IMR-90 (cell line): Measurements from ENCODE around the gene TBP. TPM values are rescaled to one million over a fixed set of nuclear protein-coding genes. Genes with fewer than 3 reads are reported as not detected.

ENCODE experiments used
- ATAC-seq: fragments of 200-7000 bp; cut with Tn5 transposase; 2 replicates; pipeline ENCODE4 v1.9.1; 2020; ENCODE audit warnings: low read depth, mild to moderate bottlenecking, moderate library complexity
- BruUV-seq: library from RNA; stranded (reverse); fragments of 400-500 nt; replicated peaks from 2 replicates; lab custom pipeline; 2021; lab: Mats Ljungman, UMichigan
- CTCF ChIA-PET: fragments of 300-600 bp; formaldehyde crosslinking; extraction: SDS; loops from one replicate; lab custom pipeline; 2021; ENCODE audit warnings: antibody characterized with exemption; lab: Yijun Ruan, JAX
- POLR2A ChIA-PET: fragments of 300-600 bp; sonication (Branson Sonifier 250); formaldehyde crosslinking; loops from one replicate; lab custom pipeline; 2022; ENCODE audit warnings: antibody characterized with exemption; ENCODE audit not compliant: unreplicated experiment; lab: Charles Lee
- DNase-seq: peaks from one replicate; pipeline ENCODE4 v3.0.0; 2013
- H2AFZ ChIP-seq: replicated peaks from 2 replicates; pipeline ENCODE3; 2013; ENCODE audit warnings: low read length, mild to moderate bottlenecking; ENCODE audit not compliant: poor library complexity
- H2AK5ac ChIP-seq: 2 replicates; pipeline ENCODE4 v1.6.1; 2013; ENCODE audit warnings: low read depth, low read length, inconsistent platforms
- H2AK9ac ChIP-seq: replicated peaks from 2 replicates; pipeline ENCODE3; 2013; ENCODE audit warnings: mild to moderate bottlenecking, low read depth, low read length, moderate library complexity; ENCODE audit not compliant: poor library complexity
- H2BK120ac ChIP-seq: 2 replicates; pipeline ENCODE4 v1.6.1; 2013; ENCODE audit warnings: low read depth, low read length, inconsistent platforms
- H2BK15ac ChIP-seq: 3 replicates; pipeline ENCODE4 v1.6.1; 2013; ENCODE audit warnings: low read depth, low read length, inconsistent platforms
- H2BK20ac ChIP-seq: 2 replicates; pipeline ENCODE4 v1.6.1; 2013; ENCODE audit warnings: low read depth, mild to moderate bottlenecking, inconsistent platforms, low read length, moderate library complexity
- H2BK5ac ChIP-seq: 2 replicates; pipeline ENCODE4 v1.6.1; 2013; ENCODE audit warnings: mild to moderate bottlenecking, low read depth, low read length, inconsistent platforms; ENCODE audit not compliant: poor library complexity, severe bottlenecking
- H3K14ac ChIP-seq: replicated peaks from 2 replicates; pipeline ENCODE4 v1.6.1; 2013; ENCODE audit warnings: low read depth, low read length, inconsistent platforms
- H3K18ac ChIP-seq: 2 replicates; pipeline ENCODE4 v1.6.1; 2013; ENCODE audit warnings: low read depth, low read length, control low read depth
- H3K23ac ChIP-seq: 2 replicates; pipeline ENCODE4 v1.6.1; 2013; ENCODE audit warnings: low read depth, low read length, inconsistent platforms
- H3K27ac ChIP-seq: 2 replicates; pipeline ENCODE4 v1.5.1; 2013; ENCODE audit warnings: mild to moderate bottlenecking, control low read depth, low read length; ENCODE audit not compliant: insufficient read depth
- H3K27me3 ChIP-seq: 2 replicates; pipeline ENCODE4 v1.6.1; 2013; ENCODE audit warnings: low read length; ENCODE audit not compliant: control insufficient read depth, insufficient read depth
- H3K36me3 ChIP-seq: 2 replicates; pipeline ENCODE4 v1.6.1; 2013; ENCODE audit warnings: low read length, mixed read lengths; ENCODE audit not compliant: control insufficient read depth, insufficient read depth
- H3K4ac ChIP-seq: 2 replicates; pipeline ENCODE4 v1.6.1; 2013; ENCODE audit warnings: low read depth, low read length, inconsistent platforms
- H3K4me1 ChIP-seq: 2 replicates; pipeline ENCODE4 v1.6.1; 2013; ENCODE audit warnings: low read length, mixed read lengths; ENCODE audit not compliant: control insufficient read depth, insufficient read depth
- H3K4me2 ChIP-seq: 2 replicates; pipeline ENCODE4 v1.6.1; 2013; ENCODE audit warnings: low read depth, mild to moderate bottlenecking, control low read depth, low read length, moderate library complexity
- H3K4me3 ChIP-seq: 2 replicates; pipeline ENCODE4 v1.5.1; 2013; ENCODE audit warnings: low read depth, mild to moderate bottlenecking, control low read depth, low read length, moderate library complexity; ENCODE audit not compliant: insufficient read depth
- H3K56ac ChIP-seq: 2 replicates; pipeline ENCODE4 v1.6.1; 2013; ENCODE audit warnings: low read length, inconsistent platforms; ENCODE audit not compliant: insufficient read depth; ENCODE audit errors: extremely low read depth
- H3K79me1 ChIP-seq, 2 experiments: 2 replicates each; pipeline ENCODE4 v1.6.1; 2013; ENCODE audit warnings: low read length in 2 of 2, inconsistent platforms in 1 of 2, low read depth in 1 of 2
- H3K9ac ChIP-seq: 2 replicates; pipeline ENCODE4 v1.6.1; 2013; ENCODE audit warnings: low read depth, low read length, control low read depth
- H3K9me1 ChIP-seq: 2 replicates; pipeline ENCODE4 v1.6.1; 2013; ENCODE audit warnings: low read length, inconsistent platforms; ENCODE audit not compliant: insufficient read depth
- H3K9me3 ChIP-seq: 2 replicates; pipeline ENCODE4 v1.6.1; 2013; ENCODE audit warnings: low read length; ENCODE audit not compliant: control insufficient read depth, insufficient read depth
- H4K20me1 ChIP-seq: 2 replicates; pipeline ENCODE4 v1.6.1; 2013; ENCODE audit warnings: low read length, inconsistent platforms; ENCODE audit not compliant: insufficient read depth
- H4K5ac ChIP-seq: 2 replicates; pipeline ENCODE4 v1.6.1; 2013; ENCODE audit warnings: mild to moderate bottlenecking, low read depth, low read length, control low read depth
- H4K8ac ChIP-seq, 2 experiments: 2 replicates each; pipeline ENCODE4 v1.6.1; 2013; ENCODE audit warnings: low read depth in 2 of 2, low read length in 2 of 2, control low read depth in 1 of 2, inconsistent platforms in 1 of 2
- H4K91ac ChIP-seq: 2 replicates; pipeline ENCODE4 v1.6.1; 2013; ENCODE audit warnings: low read depth, low read length, inconsistent platforms; ENCODE audit not compliant: insufficient read depth
- BHLHE40 ChIP-seq: fragments of 150-350 bp; IDR thresholded peaks from 2 replicates; pipeline ENCODE4 v1.6.1; 2016; ENCODE audit warnings: mild to moderate bottlenecking, low read depth, low read length
- CHD1 ChIP-seq: IDR thresholded peaks from 2 replicates; pipeline ENCODE4 v1.6.1; 2012; ENCODE audit warnings: low read depth, low read length, improper control_type of control experiment
- FOS ChIP-seq: fragments of 150-350 bp; IDR thresholded peaks from 2 replicates; pipeline ENCODE4 v1.6.1; 2016; ENCODE audit warnings: low read depth, low read length
- MAFK ChIP-seq: IDR thresholded peaks from 2 replicates; pipeline ENCODE4 v1.6.1; 2012; ENCODE audit warnings: low read depth, low read length, improper control_type of control experiment
- MAZ ChIP-seq: IDR thresholded peaks from 2 replicates; pipeline ENCODE4 v1.6.1; 2012; ENCODE audit warnings: low read depth, mild to moderate bottlenecking, low read length, improper control_type of control experiment, moderate library complexity, borderline replicate concordance
- MXI1 ChIP-seq: IDR thresholded peaks from 2 replicates; pipeline ENCODE4 v1.6.1; 2012; ENCODE audit warnings: low read depth, mild to moderate bottlenecking, low read length, moderate library complexity, borderline replicate concordance
- NFE2L2 ChIP-seq: fragments of 150-350 bp; IDR thresholded peaks from 2 replicates; pipeline ENCODE4 v1.6.1; 2016; ENCODE audit warnings: low read depth, mild to moderate bottlenecking, low read length
- RAD21 ChIP-seq: IDR thresholded peaks from 2 replicates; pipeline ENCODE4 v1.6.1; 2012; ENCODE audit warnings: low read length, improper control_type of control experiment
- RFX5 ChIP-seq: IDR thresholded peaks from 2 replicates; pipeline ENCODE4 v1.8.0; 2012; ENCODE audit warnings: low read depth, mild to moderate bottlenecking, low read length, moderate library complexity
- SMC3 ChIP-seq: fragments of 150-350 bp; IDR thresholded peaks from 2 replicates; pipeline ENCODE4 v1.6.1; 2016; ENCODE audit warnings: low read depth, mild to moderate bottlenecking, antibody characterized with exemption, low read length, moderate library complexity
- USF2 ChIP-seq: fragments of 150-350 bp; IDR thresholded peaks from 2 replicates; pipeline ENCODE4 v1.6.1; 2017; ENCODE audit warnings: mild to moderate bottlenecking, antibody characterized with exemption, low read length, low read depth
- WGBS, 2 experiments: methylation state at CpG; one replicate each; pipeline versions ENCODE4 v1.1.5 to v1.1.7; 2013; ENCODE audit warnings: missing lambda C conversion rate in 2 of 2; ENCODE audit not compliant: insufficient read length in 1 of 2; ENCODE audit errors: extremely low coverage in 2 of 2; 5-methylcytosine and 5-hydroxymethylcytosine counted together
- dilution Hi-C: fragments of 300-500 bp; cut with HindIII; formaldehyde crosslinking; loops from one replicate; pipeline ENCODE4 v1.14.3; 2018; ENCODE audit warnings: low sequenced_read_pairs; ENCODE audit not compliant: unreplicated experiment
- in situ Hi-C: fragments of 300-500 bp; cut with MboI; formaldehyde crosslinking; loops from 3 replicates; pipeline ENCODE4 v1.14.3; 2019; ENCODE audit warnings: low sequenced_read_pairs, inconsistent platforms, mixed read lengths
- intact Hi-C: fragments of 100-400 bp; cut with micrococcal nuclease; formaldehyde crosslinking; loops from 2 replicates; pipeline ENCODE4 v1.10.0; 2022
- polyA plus RNA-seq, 3 experiments: library from polyadenylated mRNA; depleted of rRNA; stranded (reverse); fragments of >200 nt; gene quantifications; 2 replicates each; pipeline ENCODE4 v1.2.3, GENCODE V29; 2012; ENCODE audit warnings: low replicate concordance in 1 of 3
- total RNA-seq: library from RNA; depleted of rRNA; stranded (reverse); fragments of >200 nt; gene quantifications from 2 replicates; pipeline ENCODE4 v1.2.3, GENCODE V29; 2012
- TF ChIP-seq, protein P1 (sequence below): conservative IDR thresholded peaks from 2 replicates; pipeline ENCODE4 v1.5.1; 2012; ENCODE audit warnings: mild to moderate bottlenecking, low read depth, low read length, improper control_type of control experiment

Gene TBP
- total and polyA plus RNA-seq, 2 of the 4 experiments (the other 2 are of a cell fraction), result 8.8 to 12.5 TPM

DNA sequence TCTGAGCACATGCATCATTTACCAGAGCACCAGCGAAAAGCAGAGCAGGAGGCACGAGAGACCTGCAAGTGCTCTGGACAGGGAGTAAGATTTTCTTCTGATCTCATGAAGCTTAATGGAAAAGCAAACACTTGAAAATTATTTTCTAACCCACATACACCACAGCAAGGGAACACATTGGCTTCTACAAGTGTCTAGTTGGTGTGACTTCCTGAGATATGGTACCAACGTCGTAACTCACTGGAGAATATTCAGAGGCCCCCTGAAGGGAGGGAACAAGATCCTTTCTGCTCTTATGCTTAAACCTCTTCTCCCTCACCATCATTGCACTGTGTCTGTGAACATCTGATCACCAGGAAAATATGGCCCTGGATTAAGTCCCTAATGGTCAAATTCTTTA lies 49.7 kb upstream of the TBP start (continued):
- TF ChIP-seq, protein P1, sequence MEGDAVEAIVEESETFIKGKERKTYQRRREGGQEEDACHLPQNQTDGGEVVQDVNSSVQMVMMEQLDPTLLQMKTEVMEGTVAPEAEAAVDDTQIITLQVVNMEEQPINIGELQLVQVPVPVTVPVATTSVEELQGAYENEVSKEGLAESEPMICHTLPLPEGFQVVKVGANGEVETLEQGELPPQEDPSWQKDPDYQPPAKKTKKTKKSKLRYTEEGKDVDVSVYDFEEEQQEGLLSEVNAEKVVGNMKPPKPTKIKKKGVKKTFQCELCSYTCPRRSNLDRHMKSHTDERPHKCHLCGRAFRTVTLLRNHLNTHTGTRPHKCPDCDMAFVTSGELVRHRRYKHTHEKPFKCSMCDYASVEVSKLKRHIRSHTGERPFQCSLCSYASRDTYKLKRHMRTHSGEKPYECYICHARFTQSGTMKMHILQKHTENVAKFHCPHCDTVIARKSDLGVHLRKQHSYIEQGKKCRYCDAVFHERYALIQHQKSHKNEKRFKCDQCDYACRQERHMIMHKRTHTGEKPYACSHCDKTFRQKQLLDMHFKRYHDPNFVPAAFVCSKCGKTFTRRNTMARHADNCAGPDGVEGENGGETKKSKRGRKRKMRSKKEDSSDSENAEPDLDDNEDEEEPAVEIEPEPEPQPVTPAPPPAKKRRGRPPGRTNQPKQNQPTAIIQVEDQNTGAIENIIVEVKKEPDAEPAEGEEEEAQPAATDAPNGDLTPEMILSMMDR, result no peak
- TF ChIP-seq RAD21 (no peak), RFX5 (no peak), MAFK (no peak), CHD1 (no peak)

DNA sequence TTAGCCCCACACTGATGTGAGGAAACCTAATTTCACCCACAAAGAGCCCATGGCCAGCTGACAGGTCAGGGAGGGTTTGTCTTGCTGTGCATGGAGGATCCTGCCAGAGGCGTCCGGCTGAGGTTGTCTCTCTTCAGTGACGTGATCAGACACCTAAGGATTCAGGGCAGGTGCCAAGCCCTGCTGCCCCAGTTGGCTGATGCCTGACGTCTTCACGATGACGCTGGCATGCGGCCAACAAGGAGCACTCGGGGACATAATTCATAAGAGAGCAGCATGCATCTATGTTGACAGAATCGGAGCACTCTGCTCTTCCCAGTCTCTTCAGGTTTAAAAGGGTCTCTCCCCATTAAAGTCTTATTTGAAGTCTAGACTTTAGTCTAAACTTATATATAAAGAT lies 48.9 kb upstream of the TBP start:
- Histone ChIP-seq H3K14ac (no peak overlapping the region), H2AK5ac (no peak overlapping the region), H4K5ac (no peak overlapping the region), H2AK9ac (no peak overlapping the region), H3K9me3 (peaks cover 16% of the 10 kb centered on the region; the same call in 1 of the 2 replicates), H3K23ac (no peak overlapping the region), H3K18ac (no peak overlapping the region), H3K36me3 (no peaks in the 10 kb centered on the region), H3K9ac (no peak overlapping the region), H4K91ac (no peak overlapping the region), H2AFZ (no peak overlapping the region), H3K4me2 (no peak overlapping the region), H2BK20ac (no peak overlapping the region), H3K9me1 (no peaks in the 10 kb centered on the region), H3K4ac (no peak overlapping the region), H3K27ac (no peak overlapping the region), H2BK15ac (no peak overlapping the region), H3K56ac (no peak overlapping the region), H3K4me1 (no peaks in the 10 kb centered on the region), H3K79me1 (no peaks in the 10 kb centered on the region), H2BK120ac (no peak overlapping the region), H3K27me3 (no peaks in the 10 kb centered on the region; the same call in 1 of the 2 replicates), H3K4me3 (no peak overlapping the region), H4K20me1 (no peaks in the 10 kb centered on the region), H4K8ac (no peak overlapping the region), H2BK5ac (no peak overlapping the region)
- BruUV-seq, result no TSS peak
- intact Hi-C loops, result no loop called here
- ChIA-PET CTCF (no interaction called here), POLR2A (no interaction called here)
- in situ Hi-C loops, result no loop called here
- 40% methylated on average over 2 of the region's 9 CpGs; no CpG with 5 or more reads in 1 of the 2 experiments for WGBS, 2 experiments
- ATAC-seq (no peak), DNase-seq (no peak)
- dilution Hi-C loops, result no loop called here
- TF ChIP-seq CHD1 (no peak), BHLHE40 (no peak), MAZ (no peak), RFX5 (no peak), NFE2L2 (no peak), RAD21 (no peak), FOS (no peak), MXI1 (no peak), SMC3 (no peak), USF2 (no peak)
- TF ChIP-seq, protein P1, result no peak
